ENCODE measurements around the gene KIF5A. TPM values are rescaled to one million over a fixed set of nuclear protein-coding genes. Genes with fewer than 3 reads are reported as not detected.

The KIF5A gene
- total RNA-seq, 6 experiments from 2014 or later: 1.0 to 1.8 (median 1.2) TPM

DNA sequence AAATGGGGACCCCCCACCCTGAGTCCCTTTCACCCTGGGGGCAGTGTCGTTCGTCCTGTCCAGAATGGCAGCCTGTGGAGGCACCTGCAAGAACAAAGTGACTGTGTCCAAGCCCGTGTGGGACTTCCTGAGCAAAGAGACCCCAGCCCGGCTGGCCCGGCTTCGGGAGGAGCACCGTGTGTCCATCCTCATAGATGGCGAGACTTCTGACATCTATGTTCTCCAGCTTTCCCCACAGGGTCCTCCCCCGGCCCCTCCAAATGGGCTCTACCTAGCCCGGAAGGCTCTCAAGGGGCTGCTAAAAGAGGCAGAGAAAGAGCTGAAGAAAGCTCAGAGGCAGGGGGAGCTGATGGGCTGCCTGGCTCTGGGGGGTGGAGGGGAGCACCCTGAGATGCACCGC, 57.0 kb downstream of the KIF5A start:
- TF ChIP-seq, protein P1, sequence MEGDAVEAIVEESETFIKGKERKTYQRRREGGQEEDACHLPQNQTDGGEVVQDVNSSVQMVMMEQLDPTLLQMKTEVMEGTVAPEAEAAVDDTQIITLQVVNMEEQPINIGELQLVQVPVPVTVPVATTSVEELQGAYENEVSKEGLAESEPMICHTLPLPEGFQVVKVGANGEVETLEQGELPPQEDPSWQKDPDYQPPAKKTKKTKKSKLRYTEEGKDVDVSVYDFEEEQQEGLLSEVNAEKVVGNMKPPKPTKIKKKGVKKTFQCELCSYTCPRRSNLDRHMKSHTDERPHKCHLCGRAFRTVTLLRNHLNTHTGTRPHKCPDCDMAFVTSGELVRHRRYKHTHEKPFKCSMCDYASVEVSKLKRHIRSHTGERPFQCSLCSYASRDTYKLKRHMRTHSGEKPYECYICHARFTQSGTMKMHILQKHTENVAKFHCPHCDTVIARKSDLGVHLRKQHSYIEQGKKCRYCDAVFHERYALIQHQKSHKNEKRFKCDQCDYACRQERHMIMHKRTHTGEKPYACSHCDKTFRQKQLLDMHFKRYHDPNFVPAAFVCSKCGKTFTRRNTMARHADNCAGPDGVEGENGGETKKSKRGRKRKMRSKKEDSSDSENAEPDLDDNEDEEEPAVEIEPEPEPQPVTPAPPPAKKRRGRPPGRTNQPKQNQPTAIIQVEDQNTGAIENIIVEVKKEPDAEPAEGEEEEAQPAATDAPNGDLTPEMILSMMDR (IDR thresholded peaks at IDR 0.05): no peak
- Mint-ChIP-seq H3K36me3 (ENCODE audit: low read depth) (no peaks in the 10 kb centered on the region; the same call in 1 of the 2 replicates), H3K27me3 (ENCODE audit: insufficient read depth) (peaks cover 4% of the 10 kb centered on the region), H3K4me1 (ENCODE audit: low read depth) (peaks cover 26% of the 10 kb centered on the region), H3K9me3 (no peaks in the 10 kb centered on the region), H3K4me3 (no peak overlapping the region), H3K27ac (no peak overlapping the region)
- no peak for DNase-seq

DNA sequence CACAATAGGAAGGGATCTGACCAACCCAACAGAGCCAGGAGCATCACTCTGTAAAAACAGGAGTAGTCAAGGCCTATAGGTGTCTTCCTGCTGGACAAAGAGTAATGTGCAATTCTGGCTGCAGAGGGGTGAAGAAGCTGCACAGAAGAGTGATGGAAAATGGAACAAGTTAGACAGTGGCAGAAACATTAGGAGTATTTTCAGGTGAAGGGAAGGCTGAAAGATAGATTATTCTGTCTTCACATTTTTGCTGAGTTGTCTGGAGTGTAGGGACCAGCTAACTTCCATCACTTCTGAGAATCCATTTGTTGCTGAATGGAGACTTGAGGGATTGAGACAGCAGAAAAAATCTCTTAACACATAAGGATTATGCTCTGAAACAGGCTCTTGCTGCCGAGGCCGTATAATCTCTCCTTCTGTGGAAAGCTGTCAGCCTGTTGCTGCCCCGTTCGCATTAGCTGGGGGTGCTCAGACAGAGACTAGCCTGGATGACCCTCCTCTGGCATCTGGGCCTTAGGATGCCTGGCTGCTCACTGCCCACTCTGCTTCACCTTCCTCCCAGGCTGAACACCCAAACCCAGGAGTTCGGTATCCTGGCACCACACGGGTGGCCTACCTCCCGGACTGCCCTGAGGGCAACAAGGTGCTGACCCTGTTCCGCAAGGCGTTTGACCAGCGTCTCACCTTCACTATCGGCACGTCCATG, 58.3 kb downstream of the KIF5A start:
- no peaks in the 10 kb centered on the region for H3K36me3 Mint-ChIP-seq (ENCODE audit: low read depth)
- TF ChIP-seq, protein P1 (IDR thresholded peaks at IDR 0.05): no peak
- H3K4me1 Mint-ChIP-seq (ENCODE audit: low read depth): peaks cover 33% of the 10 kb centered on the region
- no peaks in the 10 kb centered on the region for H3K9me3 Mint-ChIP-seq
- H3K27ac Mint-ChIP-seq: no peak overlapping the region
- H3K27me3 Mint-ChIP-seq (ENCODE audit: insufficient read depth): peaks cover 4% of the 10 kb centered on the region
- H3K4me3 Mint-ChIP-seq: no peak overlapping the region
- no peak for DNase-seq

DNA sequence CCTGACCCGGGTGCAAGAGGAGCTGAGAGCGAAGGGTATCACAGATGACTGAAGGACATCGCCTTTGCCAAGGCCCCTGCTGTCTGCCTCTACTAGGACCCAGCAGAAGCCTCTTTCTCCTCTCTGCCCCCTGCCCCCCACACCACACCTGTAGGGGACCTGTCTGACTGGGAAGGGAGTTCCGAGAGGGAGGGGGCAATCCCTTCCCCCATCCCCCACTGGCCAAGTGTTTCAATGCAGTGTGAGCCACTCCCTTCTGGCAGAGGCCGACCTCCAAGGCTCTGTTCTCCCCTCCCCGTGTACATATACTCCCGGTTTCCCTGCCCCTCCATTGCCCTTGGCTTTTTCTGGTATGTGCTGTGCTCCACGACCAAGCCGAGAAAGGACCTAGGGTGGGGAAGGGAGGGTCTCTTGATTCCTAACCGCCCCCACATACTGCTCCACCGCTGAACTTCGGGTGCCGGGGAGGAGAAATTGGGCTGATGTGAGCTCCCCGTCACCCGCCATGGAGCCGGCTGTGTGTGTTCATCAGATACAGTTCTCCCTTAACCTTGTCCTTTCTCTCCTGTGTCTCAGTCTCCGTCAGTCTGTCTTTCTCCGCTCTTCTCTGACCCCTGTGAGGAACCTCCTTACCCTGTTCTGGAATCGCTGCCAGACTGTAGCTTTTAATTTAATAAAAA, 59.4 kb downstream of the KIF5A start:
- Mint-ChIP-seq H3K27ac (no peak overlapping the region), H3K4me3 (no peak overlapping the region)

DNA sequence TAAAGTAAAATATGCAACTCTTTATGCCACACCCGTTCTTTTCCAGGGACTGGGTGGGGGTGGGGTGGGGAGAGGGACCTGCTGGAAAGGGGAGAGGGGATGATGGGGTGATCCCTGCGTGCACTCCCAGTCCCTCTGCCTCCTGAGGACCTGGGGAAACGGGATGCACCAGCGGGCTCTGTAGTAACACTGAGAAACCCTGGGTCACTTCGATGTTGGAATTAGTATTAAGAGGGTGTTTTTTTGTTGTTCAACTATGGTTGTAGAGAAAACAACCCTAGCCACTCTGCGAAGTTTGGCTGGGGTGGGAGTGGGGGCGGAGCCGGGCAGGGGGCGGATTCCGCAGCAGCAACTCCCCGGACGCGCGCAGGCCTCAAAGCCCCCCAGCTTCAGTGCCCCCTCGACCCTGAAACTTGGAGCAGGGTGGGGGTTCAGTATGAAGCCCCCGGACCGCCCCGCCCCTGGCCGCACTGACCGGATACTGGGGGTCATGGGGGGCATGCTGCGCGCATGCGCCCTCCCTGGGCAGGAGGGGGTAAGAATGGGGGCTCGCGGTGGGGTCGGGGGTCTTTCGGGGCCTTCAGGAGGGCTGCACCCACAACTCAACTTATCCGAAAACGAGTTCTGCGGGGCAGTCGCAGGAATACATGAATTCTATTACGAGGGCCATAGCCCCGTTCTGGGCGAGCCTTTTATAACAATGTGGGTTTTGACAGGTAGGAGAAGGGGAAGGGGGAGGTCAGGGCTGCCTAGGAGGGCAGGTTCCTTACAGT, 60.1 kb downstream of the KIF5A start:
- no peak for DNase-seq
- H3K4me3 Mint-ChIP-seq: peak overlapping the region; percentile 73; the same call in 1 of the 2 replicates
- H3K9me3 Mint-ChIP-seq: no peaks in the 10 kb centered on the region
- H3K36me3 Mint-ChIP-seq (ENCODE audit: low read depth): no peaks in the 10 kb centered on the region
- H3K4me1 Mint-ChIP-seq (ENCODE audit: low read depth): peaks cover 22% of the 10 kb centered on the region
- TF ChIP-seq, protein P1 (IDR thresholded peaks at IDR 0.05): no peak
- no peak overlapping the region for H3K27ac Mint-ChIP-seq
- H3K27me3 Mint-ChIP-seq (ENCODE audit: insufficient read depth): peaks cover 4% of the 10 kb centered on the region

More for the DNA sequence above, 59.4 kb downstream of the KIF5A start:
- TF ChIP-seq, protein P1 (IDR thresholded peaks at IDR 0.05): no peak
- Mint-ChIP-seq H3K9me3 (no peaks in the 10 kb centered on the region), H3K27me3 (ENCODE audit: insufficient read depth) (peaks cover 4% of the 10 kb centered on the region), H3K4me1 (ENCODE audit: low read depth) (peaks cover 24% of the 10 kb centered on the region), H3K36me3 (ENCODE audit: low read depth) (no peaks in the 10 kb centered on the region)
- no peak for DNase-seq

DNA sequence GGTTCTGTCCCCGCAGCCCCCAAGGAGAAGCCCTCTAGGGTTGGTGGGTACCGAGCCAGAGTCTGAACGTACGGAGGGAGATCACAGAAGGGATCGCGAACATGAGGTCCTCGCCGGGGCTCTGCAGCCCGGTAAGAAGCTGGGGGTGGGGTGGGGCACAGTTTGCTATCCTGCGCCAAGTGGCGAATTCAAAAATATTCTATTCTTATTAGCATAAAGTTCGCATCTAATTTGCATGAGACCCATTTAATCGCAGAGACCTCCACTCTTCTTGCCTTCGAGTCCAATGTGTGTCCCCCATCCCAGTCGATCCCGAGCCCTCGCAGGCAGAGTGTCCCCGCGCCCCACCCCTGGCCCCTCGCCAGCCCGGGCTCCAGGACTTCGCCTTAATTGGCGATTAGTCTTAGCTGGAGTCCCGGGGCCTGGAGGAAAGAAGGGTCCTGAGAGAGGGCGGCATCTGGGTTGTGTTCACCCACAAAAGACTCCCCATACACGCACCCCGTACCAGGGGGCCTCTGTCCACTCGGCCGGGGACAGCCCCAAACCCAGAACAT, 60.8 kb downstream of the KIF5A start:
- peak overlapping the region; percentile 24; the same call in 1 of the 2 replicates for H3K27ac Mint-ChIP-seq

More for the DNA sequence above, 60.8 kb downstream of the KIF5A start:
- peak overlapping the region; percentile 73 for H3K4me3 Mint-ChIP-seq
- no peaks in the 10 kb centered on the region for H3K9me3 Mint-ChIP-seq
- H3K36me3 Mint-ChIP-seq (ENCODE audit: low read depth): peaks cover under 1% of the 10 kb centered on the region; the same call in 1 of the 2 replicates
- no peak for DNase-seq
- H3K27me3 Mint-ChIP-seq (ENCODE audit: insufficient read depth): peaks cover 4% of the 10 kb centered on the region
- H3K4me1 Mint-ChIP-seq (ENCODE audit: low read depth): peaks cover 16% of the 10 kb centered on the region
- TF ChIP-seq, protein P1 (IDR thresholded peaks at IDR 0.05): no peak
